HepG2 (cell line): Measurements from ENCODE around the gene EPX. TPM values are rescaled to one million over a fixed set of nuclear protein-coding genes. Genes with fewer than 3 reads are reported as not detected.

ENCODE experiments used
- ATAC-seq: fragments of 200-7000 bp; cut with Tn5 transposase; 3 replicates; pipeline ENCODE4 v1.9.1; 2020; ENCODE audit warnings: mild to moderate bottlenecking, moderate library complexity
- BruUV-seq: library from RNA; stranded (reverse); fragments of 400-500 nt; replicated peaks from 2 replicates; lab custom pipeline; 2021; lab: Mats Ljungman, UMichigan
- CTCF ChIA-PET: fragments of 300-600 bp; formaldehyde crosslinking; extraction: SDS; loops from one replicate; lab custom pipeline; 2021; ENCODE audit warnings: low total read pairs, inconsistent platforms, low intra/inter-chr PET ratio; lab: Yijun Ruan, JAX
- POLR2A ChIA-PET: fragments of 350-600 bp; sonication (Branson Sonifier 250); formaldehyde crosslinking; loops from one replicate; lab custom pipeline; 2020; ENCODE audit warnings: antibody characterized with exemption, inconsistent platforms; lab: Yijun Ruan, JAX
- DNase-seq: peaks from one replicate; pipeline ENCODE4 v3.0.0-alpha.2; 2015; ENCODE audit warnings: low spot score
- FAIRE-seq: peaks from 3 replicates; lab custom pipeline; 2011; peaks lifted over from hg19 to GRCh38; lab: Jason Lieb, UNC
- H2AFZ ChIP-seq: one replicate; pipeline ENCODE4 v1.6.1; 2011; ENCODE audit warnings: low read length, inconsistent platforms
- H3K27ac ChIP-seq: fragments of 300-600 bp; 3 replicates; pipeline ENCODE4 v1.8.0; 2011; ENCODE audit warnings: mixed run types, mild to moderate bottlenecking, mixed read lengths, low read length, inconsistent platforms; ENCODE audit not compliant: insufficient read depth; ENCODE audit errors: extremely low read length
- H3K27me3 ChIP-seq, 2 experiments: fragments of 200-600 bp in 1 of 2; 2 replicates in 1 of 2; 3 replicates in 1 of 2; pipeline versions ENCODE4 v1.6.0 to v1.8.0; 2011; ENCODE audit warnings: low read length in 2 of 2, mild to moderate bottlenecking in 2 of 2, moderate library complexity in 2 of 2, inconsistent platforms in 1 of 2; ENCODE audit not compliant: insufficient read depth in 2 of 2, control insufficient read depth in 1 of 2
- H3K36me3 ChIP-seq, 2 experiments: fragments of 200-600 bp in 1 of 2; replicated peaks in 1 of 2; 2 replicates in 1 of 2; 3 replicates in 1 of 2; pipeline versions ENCODE4 v1.5.1 to v1.8.0; 2011; ENCODE audit warnings: low read length in 2 of 2, inconsistent platforms in 1 of 2; ENCODE audit not compliant: insufficient read depth in 2 of 2, control insufficient read depth in 1 of 2
- H3K4me1 ChIP-seq: 2 replicates; pipeline ENCODE4 v1.5.1; 2012; ENCODE audit warnings: low read length, inconsistent platforms; ENCODE audit not compliant: insufficient read depth
- H3K4me2 ChIP-seq: 2 replicates; pipeline ENCODE4 v1.6.0; 2011; ENCODE audit warnings: low read depth, low read length, inconsistent platforms
- H3K4me3 ChIP-seq, 3 experiments: fragments of 200-600 bp in 1 of 3; sonication (generic), shearing (Covaris generic) in 1 of 3; replicated peaks in 1 of 3; 2 replicates each; pipeline ENCODE4 v1.5.1; 2011 to 2016; ENCODE audit warnings: low read length in 3 of 3, inconsistent platforms in 2 of 3, low read depth in 2 of 3, mild to moderate bottlenecking in 2 of 3, control low read depth in 1 of 3, mixed read lengths in 1 of 3; ENCODE audit not compliant: insufficient read depth in 1 of 3
- H3K79me2 ChIP-seq: one replicate; pipeline ENCODE4 v1.6.1; 2011; ENCODE audit warnings: low read length, inconsistent platforms; ENCODE audit not compliant: insufficient read depth
- H3K9ac ChIP-seq: 2 replicates; pipeline ENCODE4 v1.6.0; 2011; ENCODE audit warnings: mild to moderate bottlenecking, low read depth, low read length, inconsistent platforms; ENCODE audit not compliant: insufficient read depth
- H3K9me3 ChIP-seq: 2 replicates; pipeline ENCODE4 v1.5.1; 2012; ENCODE audit warnings: mild to moderate bottlenecking, low read length
- H4K20me1 ChIP-seq: 2 replicates; pipeline ENCODE4 v1.6.0; 2011; ENCODE audit warnings: inconsistent platforms, mild to moderate bottlenecking, low read length, moderate library complexity; ENCODE audit not compliant: insufficient read depth
- ETV5 ChIP-seq: IDR thresholded peaks from 2 replicates; pipeline ENCODE4 v1.6.1; 2018; ENCODE audit warnings: missing biosample characterization, missing genetic modification reagents, inconsistent platforms, borderline replicate concordance
- GATAD1 ChIP-seq: IDR thresholded peaks from 2 replicates; pipeline ENCODE4 v1.6.1; 2016; ENCODE audit warnings: missing genetic modification reagents, missing compliant biosample characterization
- NRL ChIP-seq: sonication (generic); formaldehyde crosslinking; IDR thresholded peaks from 2 replicates; pipeline ENCODE4 v1.5.0; 2020; ENCODE audit warnings: missing genetic modification reagents, mild to moderate bottlenecking, moderate library complexity, borderline replicate concordance
- PHF5A ChIP-seq: IDR thresholded peaks from one replicate; pipeline ENCODE4 v1.6.1; 2018; ENCODE audit warnings: low read depth, missing genetic modification reagents; ENCODE audit not compliant: unreplicated experiment
- POLR2AphosphoS2 ChIP-seq: IDR thresholded peaks from 2 replicates; pipeline ENCODE4 v1.6.1; 2011; ENCODE audit warnings: low read depth, low read length, improper control_type of control experiment
- SMAD3 ChIP-seq: sonication (generic); formaldehyde crosslinking; IDR thresholded peaks from 2 replicates; pipeline ENCODE4 v1.4.0; 2020; ENCODE audit warnings: missing genetic modification reagents
- TBX2 ChIP-seq: sonication (generic); formaldehyde crosslinking; IDR thresholded peaks from 2 replicates; pipeline ENCODE4 v1.5.0; 2020; ENCODE audit warnings: missing genetic modification reagents, mild to moderate bottlenecking, borderline replicate concordance
- TSC22D2 ChIP-seq: sonication (generic); formaldehyde crosslinking; IDR thresholded peaks from 2 replicates; pipeline ENCODE4 v1.5.1; 2020; ENCODE audit warnings: missing genetic modification reagents, mild to moderate bottlenecking, borderline replicate concordance
- ZNF260 ChIP-seq: sonication (generic); formaldehyde crosslinking; IDR thresholded peaks from 2 replicates; pipeline ENCODE4 v1.4.0; 2020; ENCODE audit warnings: missing genetic modification reagents, low read depth, mild to moderate bottlenecking, borderline replicate concordance
- WGBS: methylation state at CpG from one replicate; pipeline ENCODE4 v1.1.6; 2017; ENCODE audit warnings: low lambda C conversion rate; 5-methylcytosine and 5-hydroxymethylcytosine counted together
- in situ Hi-C: cut with HindIII; loops from 2 replicates; pipeline ENCODE4 v1.10.0; 2017; ENCODE audit warnings: low pct_unique_long_range_greater_than_20kb; ENCODE audit not compliant: extremely low pct_ligation_motif_present
- intact Hi-C: fragments of 100-400 bp; cut with micrococcal nuclease; formaldehyde crosslinking; loops from one replicate; pipeline ENCODE4 v1.10.0; 2022; ENCODE audit not compliant: unreplicated experiment
- polyA plus RNA-seq, 8 experiments: library from polyadenylated mRNA; depleted of rRNA in 3 of 8; stranded (reverse) in 7 of 8; unstranded in 1 of 8; fragments of >200 nt; fragmentation: Illumina TruSeq in 4 of 8; extraction: Trizol in 4 of 8; gene quantifications; 2 replicates each; pipeline versions ENCODE4 v1.2.1 to v1.2.3, GENCODE V29; 2011 to 2016; ENCODE audit warnings: low read depth in 4 of 8, missing spikeins in 1 of 8, mixed read lengths in 1 of 8; ENCODE audit not compliant: insufficient read depth in 1 of 8
- total RNA-seq, 5 experiments: library from RNA; depleted of rRNA; stranded (reverse); fragments of >200 nt; fragmentation: Illumina TruSeq; extraction: Trizol; gene quantifications; 2 replicates each; pipeline ENCODE4 v1.2.3, GENCODE V29; 2016; ENCODE audit warnings: low read depth in 1 of 5
- TF ChIP-seq, protein P1 (sequence below): sonication (generic); formaldehyde crosslinking; IDR thresholded peaks from 2 replicates; pipeline ENCODE4 v1.5.0; 2020; ENCODE audit warnings: mild to moderate bottlenecking, missing genetic modification reagents, borderline replicate concordance
- TF ChIP-seq, protein P2 (sequence below): sonication (generic); formaldehyde crosslinking; conservative IDR thresholded peaks from 2 replicates; pipeline ENCODE4 v1.4.0; 2020; ENCODE audit warnings: missing genetic modification reagents
- TF ChIP-seq, protein P3 (sequence below): sonication (generic); formaldehyde crosslinking; IDR thresholded peaks from 2 replicates; pipeline ENCODE4 v1.4.0; 2020; ENCODE audit warnings: mild to moderate bottlenecking, low read depth, missing genetic modification reagents
- TF ChIP-seq, protein P4 (sequence below): IDR thresholded peaks from 2 replicates; pipeline ENCODE4 v1.6.1; 2016; ENCODE audit warnings: low read depth, borderline replicate concordance

Gene EPX
- total and polyA plus RNA-seq, 2 of the 13 experiments (the other 11 are each of a cell fraction or from before 2014, with no cell fraction given), result not detected

DNA sequence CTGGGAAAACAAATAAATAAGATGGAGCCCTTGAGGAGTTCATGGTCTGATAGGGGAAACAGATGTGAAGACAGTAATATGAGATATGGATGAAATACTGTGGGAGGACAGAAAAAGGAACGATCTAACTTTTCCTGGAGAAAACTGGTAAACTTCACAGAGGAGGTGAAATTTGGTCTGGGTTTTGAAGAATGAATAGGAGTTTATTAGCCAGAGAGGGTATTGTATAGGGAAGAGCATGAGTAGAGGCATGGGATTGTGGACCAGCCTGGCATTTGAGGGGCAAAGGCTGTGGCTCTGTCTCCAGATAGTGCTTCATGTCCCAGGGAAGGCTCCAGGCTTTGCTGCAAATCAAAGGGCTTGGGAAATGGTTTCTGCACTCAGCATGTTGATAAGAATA lies 47.5 kb downstream of the EPX start:
- H3K9ac ChIP-seq, result no peak overlapping the region
- intact Hi-C loops (no loop called here), in situ Hi-C loops (no loop called here)
- H4K20me1 ChIP-seq, result no peaks in the 10 kb centered on the region
- POLR2A ChIA-PET, result no interaction called here
- H3K36me3 ChIP-seq, result no peaks in the 10 kb centered on the region
- peaks cover 8 to 74% of the 10 kb centered on the region in 2 experiments for H3K27me3 ChIP-seq
- DNase-seq (no peak), ATAC-seq (no peak), FAIRE-seq (no peak)
- CTCF ChIA-PET, result no interaction called here
- H3K9me3 ChIP-seq, result no peaks in the 10 kb centered on the region
- 4% methylated on average over 1 of the region's 1 CpG for WGBS
- H3K4me1 ChIP-seq, result peaks cover 14% of the 10 kb centered on the region
- H3K27ac ChIP-seq, result no peak overlapping the region
- no peak overlapping the region for H2AFZ ChIP-seq
- H3K4me3 ChIP-seq, result no peak overlapping the region
- no peaks in the 10 kb centered on the region for H3K79me2 ChIP-seq
- H3K4me2 ChIP-seq, result no peak overlapping the region
- no TSS peak for BruUV-seq
- TF ChIP-seq, protein P1, sequence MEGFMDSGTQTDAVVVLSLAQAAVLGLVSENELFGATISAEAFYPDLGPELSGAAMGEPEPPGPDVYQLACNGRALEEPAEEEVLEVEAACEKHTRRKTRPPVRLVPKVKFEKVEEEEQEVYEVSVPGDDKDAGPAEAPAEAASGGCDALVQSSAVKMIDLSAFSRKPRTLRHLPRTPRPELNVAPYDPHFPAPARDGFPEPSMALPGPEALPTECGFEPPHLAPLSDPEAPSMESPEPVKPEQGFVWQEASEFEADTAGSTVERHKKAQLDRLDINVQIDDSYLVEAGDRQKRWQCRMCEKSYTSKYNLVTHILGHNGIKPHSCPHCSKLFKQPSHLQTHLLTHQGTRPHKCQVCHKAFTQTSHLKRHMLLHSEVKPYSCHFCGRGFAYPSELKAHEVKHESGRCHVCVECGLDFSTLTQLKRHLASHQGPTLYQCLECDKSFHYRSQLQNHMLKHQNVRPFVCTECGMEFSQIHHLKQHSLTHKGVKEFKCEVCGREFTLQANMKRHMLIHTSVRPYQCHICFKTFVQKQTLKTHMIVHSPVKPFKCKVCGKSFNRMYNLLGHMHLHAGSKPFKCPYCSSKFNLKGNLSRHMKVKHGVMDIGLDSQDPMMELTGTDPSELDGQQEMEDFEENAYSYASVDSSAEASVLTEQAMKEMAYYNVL (CRISPR knock-in tag), result no peak
- no peak for TF ChIP-seq GATAD1 (CRISPR knock-in tag)
- no peak for TF ChIP-seq SMAD3
- no peak for TF ChIP-seq ZNF260 (CRISPR knock-in tag)
- no peak for TF ChIP-seq PHF5A (CRISPR knock-in tag)
- TF ChIP-seq, protein P2, sequence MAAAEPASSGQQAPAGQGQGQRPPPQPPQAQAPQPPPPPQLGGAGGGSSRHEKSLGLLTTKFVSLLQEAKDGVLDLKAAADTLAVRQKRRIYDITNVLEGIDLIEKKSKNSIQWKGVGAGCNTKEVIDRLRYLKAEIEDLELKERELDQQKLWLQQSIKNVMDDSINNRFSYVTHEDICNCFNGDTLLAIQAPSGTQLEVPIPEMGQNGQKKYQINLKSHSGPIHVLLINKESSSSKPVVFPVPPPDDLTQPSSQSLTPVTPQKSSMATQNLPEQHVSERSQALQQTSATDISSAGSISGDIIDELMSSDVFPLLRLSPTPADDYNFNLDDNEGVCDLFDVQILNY (CRISPR knock-in tag), result no peak
- TF ChIP-seq, protein P3, sequence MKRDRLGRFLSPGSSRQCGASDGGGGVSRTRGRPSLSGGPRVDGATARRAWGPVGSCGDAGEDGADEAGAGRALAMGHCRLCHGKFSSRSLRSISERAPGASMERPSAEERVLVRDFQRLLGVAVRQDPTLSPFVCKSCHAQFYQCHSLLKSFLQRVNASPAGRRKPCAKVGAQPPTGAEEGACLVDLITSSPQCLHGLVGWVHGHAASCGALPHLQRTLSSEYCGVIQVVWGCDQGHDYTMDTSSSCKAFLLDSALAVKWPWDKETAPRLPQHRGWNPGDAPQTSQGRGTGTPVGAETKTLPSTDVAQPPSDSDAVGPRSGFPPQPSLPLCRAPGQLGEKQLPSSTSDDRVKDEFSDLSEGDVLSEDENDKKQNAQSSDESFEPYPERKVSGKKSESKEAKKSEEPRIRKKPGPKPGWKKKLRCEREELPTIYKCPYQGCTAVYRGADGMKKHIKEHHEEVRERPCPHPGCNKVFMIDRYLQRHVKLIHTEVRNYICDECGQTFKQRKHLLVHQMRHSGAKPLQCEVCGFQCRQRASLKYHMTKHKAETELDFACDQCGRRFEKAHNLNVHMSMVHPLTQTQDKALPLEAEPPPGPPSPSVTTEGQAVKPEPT (CRISPR knock-in tag), result no peak
- TF ChIP-seq TBX2, result no peak
- TF ChIP-seq TSC22D2, result no peak
- TF ChIP-seq POLR2AphosphoS2, result no peak
- TF ChIP-seq, protein P4, sequence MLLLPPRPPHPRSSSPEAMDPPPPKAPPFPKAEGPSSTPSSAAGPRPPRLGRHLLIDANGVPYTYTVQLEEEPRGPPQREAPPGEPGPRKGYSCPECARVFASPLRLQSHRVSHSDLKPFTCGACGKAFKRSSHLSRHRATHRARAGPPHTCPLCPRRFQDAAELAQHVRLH (CRISPR knock-in tag), result no peak
- TF ChIP-seq ETV5 (CRISPR knock-in tag), result no peak
- TF ChIP-seq NRL (CRISPR knock-in tag), result no peak
